8988T (cell line): ENCODE measurements around the gene B3GNT8.
"Not testable (repeated sequence)": the region's sequence is repeated elsewhere in the genome, so short reads cannot be mapped to it uniquely, and the experiment has no call there.

Source experiments
- DNase-seq: peaks from one replicate; pipeline ENCODE4 v3.0.0; 2011

The B3GNT8 gene

DNA sequence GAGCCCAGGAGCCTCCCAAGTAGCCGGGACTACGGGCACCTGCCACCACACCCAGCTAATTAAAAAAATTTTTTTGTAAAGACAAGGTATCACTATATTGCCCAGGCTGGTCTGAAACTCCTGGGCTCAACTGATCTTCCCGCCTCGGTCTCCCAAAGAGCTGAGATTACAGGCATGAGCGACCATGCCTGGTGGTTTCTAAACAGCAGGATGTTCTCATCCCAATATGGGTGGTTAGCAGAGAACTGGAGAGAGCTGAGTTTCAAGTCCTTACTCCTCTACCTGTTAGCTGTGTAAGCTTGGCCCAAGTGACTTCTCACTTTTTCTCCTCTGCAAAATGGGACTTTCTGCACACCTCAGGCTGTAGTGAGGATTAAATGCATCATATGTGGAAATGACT is 42.8 kb downstream of the B3GNT8 start:
- DNase-seq, result no peak

DNA sequence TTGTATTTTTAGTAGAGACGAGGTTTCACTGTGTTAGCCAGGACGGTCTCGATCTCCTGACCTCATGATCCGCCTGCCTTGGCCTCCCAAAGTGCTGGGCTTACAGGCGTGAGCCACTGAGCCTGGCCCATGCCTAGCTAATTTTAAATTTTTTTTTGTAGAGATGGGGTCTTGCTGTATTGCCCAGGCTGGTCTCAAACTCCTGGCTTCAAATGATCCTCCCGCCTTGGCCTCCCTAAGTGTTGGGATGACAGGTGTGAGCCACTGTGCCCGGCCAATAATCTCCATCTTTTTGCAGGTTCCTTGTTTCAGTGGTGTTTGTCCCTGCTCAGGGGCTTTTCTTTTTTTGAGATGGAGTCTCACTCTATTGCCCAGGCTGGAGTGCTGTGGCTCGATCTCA is 45.6 kb downstream of the B3GNT8 start:
- not testable (repeated sequence) for DNase-seq

DNA sequence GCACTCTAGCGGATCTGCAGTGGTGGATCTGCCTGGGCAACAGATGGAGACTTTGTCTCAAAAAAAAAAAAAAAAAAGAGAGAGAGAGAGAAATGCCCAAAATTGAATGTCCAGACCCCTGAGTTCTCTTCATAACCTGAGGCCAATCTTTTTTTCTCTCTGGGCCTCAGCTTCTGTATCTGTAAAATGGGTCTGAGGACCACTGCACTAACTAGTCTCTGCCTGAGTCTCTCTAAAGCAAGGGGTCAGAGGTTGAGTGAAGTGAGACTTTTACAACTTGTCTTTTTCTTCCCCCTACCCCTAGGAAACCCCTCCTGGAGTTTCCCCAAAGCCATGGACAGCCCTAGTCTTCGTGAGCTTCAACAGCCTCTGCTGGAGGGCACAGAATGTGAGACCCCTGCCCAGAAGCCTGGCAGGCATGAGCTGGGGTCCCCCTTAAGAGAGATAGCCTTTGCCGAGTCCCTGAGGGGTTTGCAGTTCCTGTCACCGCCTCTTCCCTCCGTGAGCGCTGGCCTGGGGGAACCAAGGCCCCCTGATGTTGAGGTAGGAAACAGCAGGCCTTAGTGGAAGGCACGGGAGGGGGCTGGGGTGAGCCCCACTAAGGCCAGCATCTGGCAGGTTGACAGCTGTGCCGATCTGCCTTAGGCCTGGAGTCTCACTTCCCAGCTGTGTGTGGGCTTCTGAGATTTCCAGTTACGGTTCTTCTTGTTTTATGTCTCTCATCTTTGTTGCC is 49.0 kb downstream of the B3GNT8 start:
- no peak for DNase-seq

DNA sequence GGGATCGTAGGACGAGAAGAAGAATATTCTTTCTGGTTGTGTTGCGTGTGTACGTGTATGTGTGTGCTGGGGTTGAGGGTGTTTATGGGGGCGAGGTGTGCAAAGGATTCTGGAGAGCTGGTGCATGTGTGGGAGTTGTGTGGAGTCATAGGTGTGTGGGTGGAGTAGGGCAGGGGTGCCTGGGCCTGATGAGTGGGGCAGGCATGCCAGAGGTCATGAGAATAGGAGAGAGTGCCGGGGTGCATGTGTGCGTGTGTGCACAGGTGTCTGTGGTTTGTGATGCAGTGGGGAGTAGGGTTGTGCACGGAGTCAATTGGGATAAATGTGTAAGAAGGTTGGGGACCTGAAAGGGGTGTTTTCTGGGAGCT is 50.2 kb downstream of the B3GNT8 start:
- no peak for DNase-seq

DNA sequence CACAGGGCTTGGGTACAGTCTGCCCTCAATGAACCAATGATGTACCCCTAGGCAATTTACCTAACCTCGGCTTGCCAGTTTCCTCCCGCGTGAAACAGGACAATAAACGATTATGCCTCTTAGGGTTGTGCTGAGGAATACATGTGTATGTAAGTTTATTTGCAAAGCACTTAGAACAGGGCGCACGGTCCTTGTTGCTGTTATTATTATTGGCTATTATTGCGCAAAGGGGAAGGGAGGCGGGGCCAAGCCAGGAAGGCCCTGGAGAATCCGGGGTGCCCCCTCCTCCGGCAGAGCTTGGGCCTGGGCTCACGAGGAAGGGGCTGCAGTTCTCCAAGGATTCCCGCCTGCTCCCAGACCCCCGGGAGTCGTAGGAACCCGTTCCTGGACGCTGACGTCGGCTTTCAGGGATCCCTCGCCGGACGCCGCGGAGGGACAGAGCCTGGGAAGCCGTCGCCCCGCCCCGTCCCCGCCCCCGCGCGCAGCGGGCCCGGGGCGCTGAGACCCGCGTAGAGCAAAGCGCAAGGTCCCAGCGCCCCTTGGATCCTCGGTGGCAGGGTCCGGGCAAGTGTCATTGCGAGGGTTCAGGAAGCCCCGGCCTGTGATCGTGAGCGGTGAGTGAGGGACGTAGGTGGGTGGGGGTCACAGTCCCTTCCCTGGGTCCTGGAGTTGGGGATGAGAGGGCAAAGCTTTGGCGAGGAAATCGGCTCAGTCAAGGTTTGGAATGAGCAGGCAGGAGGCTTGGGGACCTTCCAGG is 50.8 kb downstream of the B3GNT8 start, which contains the start of gene TMEM91:
TSS of gene TMEM91 (plus strand) at position 293 of the 757 bp plus-strand sequence. CDS start 1,777 bp downstream, outside the sequence.
- DNase-seq, result no peak
